PC-3 (cell line): Measurements from ENCODE around the gene TIMM21. TPM values are rescaled to one million over a fixed set of nuclear protein-coding genes. Genes with fewer than 3 reads are reported as not detected.

Source experiments
- ATAC-seq: fragments of 200-7000 bp; cut with Tn5 transposase; 2 replicates; pipeline ENCODE4 v1.9.1; 2020; ENCODE audit warnings: mild to moderate bottlenecking, moderate library complexity
- BruUV-seq: library from RNA; stranded (reverse); fragments of 400-500 nt; replicated peaks from 2 replicates; lab custom pipeline; 2021; lab: Mats Ljungman, UMichigan
- CTCF ChIA-PET: fragments of 300-600 bp; sonication (Branson Sonifier 250); formaldehyde crosslinking; loops from one replicate; lab custom pipeline; 2022; ENCODE audit warnings: antibody characterized with exemption; lab: Charles Lee
- POLR2A ChIA-PET: fragments of 300-600 bp; sonication (Branson Sonifier 250); formaldehyde crosslinking; loops from one replicate; lab custom pipeline; 2022; ENCODE audit warnings: antibody characterized with exemption; ENCODE audit not compliant: unreplicated experiment; lab: Charles Lee
- DNase-seq: peaks from one replicate; pipeline ENCODE4 v3.0.0-alpha.2; 2015
- H2AFZ ChIP-seq: fragments of 300-600 bp; sonication (generic); 2 replicates; pipeline ENCODE4 v1.6.0; 2016; ENCODE audit warnings: antibody characterized with exemption, low read length
- H3F3A ChIP-seq: fragments of 300-600 bp; sonication (generic); one replicate; pipeline ENCODE4 v1.6.0; 2017; ENCODE audit warnings: antibody characterized with exemption, low read length, control low read depth, mild to moderate bottlenecking; ENCODE audit not compliant: unreplicated experiment
- H3K27ac ChIP-seq: fragments of 300-600 bp; sonication (generic); 2 replicates; pipeline ENCODE4 v1.5.1; 2016; ENCODE audit warnings: mild to moderate bottlenecking, low read length
- H3K27me3 ChIP-seq: fragments of 300-600 bp; sonication (generic); 2 replicates; pipeline ENCODE4 v1.6.1; 2016; ENCODE audit warnings: low read length, mixed read lengths
- H3K36me3 ChIP-seq: fragments of 300-600 bp; sonication (generic); 2 replicates; pipeline ENCODE4 v1.6.1; 2016; ENCODE audit warnings: low read depth, mixed run types, low read length, mixed read lengths
- H3K4me1 ChIP-seq: fragments of 300-600 bp; sonication (generic); 2 replicates; pipeline ENCODE4 v1.5.1; 2016; ENCODE audit warnings: low read length; ENCODE audit not compliant: insufficient read depth
- H3K4me2 ChIP-seq: fragments of 300-600 bp; sonication (generic); 2 replicates; pipeline ENCODE4 v1.6.0; 2016; ENCODE audit warnings: low read length
- H3K4me3 ChIP-seq: fragments of 300-600 bp; sonication (generic); 2 replicates; pipeline ENCODE4 v1.5.1; 2016; ENCODE audit warnings: mild to moderate bottlenecking, low read length, mixed read lengths
- H3K79me2 ChIP-seq: fragments of 300-600 bp; sonication (generic); 2 replicates; pipeline ENCODE4 v1.6.1; 2017; ENCODE audit warnings: low read length, mixed read lengths
- H3K9ac ChIP-seq: fragments of 300-600 bp; sonication (generic); 2 replicates; pipeline ENCODE4 v1.6.0; 2016; ENCODE audit warnings: mild to moderate bottlenecking, low read length
- H3K9me2 ChIP-seq: fragments of 300-600 bp; sonication (generic); replicated peaks from 2 replicates; pipeline ENCODE4 v1.6.1; 2016; ENCODE audit warnings: mixed run types, low read length, mixed read lengths
- H3K9me3 ChIP-seq: fragments of 300-600 bp; sonication (generic); 2 replicates; pipeline ENCODE4 v1.6.1; 2016; ENCODE audit warnings: low read length, mixed read lengths
- H4K20me1 ChIP-seq: fragments of 300-600 bp; sonication (generic); 2 replicates; pipeline ENCODE4 v1.6.1; 2016; ENCODE audit warnings: low read length, mixed read lengths
- CTCF ChIP-seq: fragments of 300-600 bp; sonication (generic); conservative IDR thresholded peaks from 2 replicates; pipeline ENCODE4 v1.5.1; 2017; ENCODE audit warnings: antibody characterized with exemption, low read depth, mild to moderate bottlenecking, low read length
- EZH2 ChIP-seq: fragments of 300-600 bp; sonication (generic); IDR thresholded peaks from one replicate; pipeline ENCODE4 v1.6.1; 2017; ENCODE audit warnings: antibody characterized with exemption, mild to moderate bottlenecking, low read length; ENCODE audit not compliant: unreplicated experiment
- EZH2phosphoT487 ChIP-seq: fragments of 300-600 bp; sonication (generic); IDR thresholded peaks from 2 replicates; pipeline ENCODE4 v1.6.1; 2018; ENCODE audit warnings: mild to moderate bottlenecking, antibody characterized with exemption, low read length, borderline replicate concordance
- intact Hi-C: fragments of 100-400 bp; cut with micrococcal nuclease; formaldehyde crosslinking; loops from 2 replicates; pipeline ENCODE4 v1.9.0; 2023
- total RNA-seq: library from RNA; depleted of rRNA; stranded (reverse); fragments of >200 nt; gene quantifications from 2 replicates; pipeline ENCODE4 v1.2.3, GENCODE V29; 2014

TIMM21 gene
- total RNA-seq, 1 experiment from 2014 or later, result 120 TPM

DNA sequence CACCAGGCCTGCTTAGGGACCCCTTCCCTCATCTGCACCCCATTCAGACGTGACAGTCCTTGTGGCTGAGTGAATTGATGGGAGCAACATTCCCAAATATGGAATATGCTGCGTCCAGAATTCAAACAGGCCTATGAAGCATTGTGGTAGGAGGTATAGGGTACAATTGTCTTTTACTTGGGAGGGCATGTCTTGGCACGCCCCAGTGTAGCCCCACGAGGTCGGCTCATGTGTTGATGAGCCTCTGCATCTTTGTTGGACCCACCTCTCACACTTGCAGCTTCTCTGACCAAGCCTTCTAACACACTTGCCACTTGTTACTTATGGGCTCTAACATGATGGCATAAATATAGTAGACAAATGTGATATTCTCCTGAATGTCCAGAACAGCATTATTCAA lies 1.6 kb downstream of the TIMM21 start:
- Histone ChIP-seq H3K27me3 (no peaks in the 10 kb centered on the region), H3K9me2 (no peaks in the 10 kb centered on the region), H3K79me2 (peaks cover 65% of the 10 kb centered on the region), H3K27ac (no peak overlapping the region), H3K9ac (peak overlapping the region; percentile 97; the same call in 1 of the 2 replicates), H4K20me1 (peaks cover 4% of the 10 kb centered on the region; the same call in 1 of the 2 replicates), H3F3A (no peaks in the 10 kb centered on the region), H3K4me2 (peak overlapping the region; percentile 98), H3K36me3 (peaks cover 9% of the 10 kb centered on the region; the same call in 1 of the 2 replicates), H2AFZ (no peak overlapping the region), H3K9me3 (no peaks in the 10 kb centered on the region), H3K4me3 (peak overlapping the region; percentile 91), H3K4me1 (peaks cover 29% of the 10 kb centered on the region; the same call in 1 of the 2 replicates)
- no TSS peak for BruUV-seq
- TF ChIP-seq CTCF (no peak), EZH2 (no peak), EZH2phosphoT487 (no peak)
- intact Hi-C loops, result no loop called here
- ATAC-seq (no peak), DNase-seq (no peak)
- CTCF ChIA-PET, result no interaction called here
- POLR2A ChIA-PET, result no interaction called here

DNA sequence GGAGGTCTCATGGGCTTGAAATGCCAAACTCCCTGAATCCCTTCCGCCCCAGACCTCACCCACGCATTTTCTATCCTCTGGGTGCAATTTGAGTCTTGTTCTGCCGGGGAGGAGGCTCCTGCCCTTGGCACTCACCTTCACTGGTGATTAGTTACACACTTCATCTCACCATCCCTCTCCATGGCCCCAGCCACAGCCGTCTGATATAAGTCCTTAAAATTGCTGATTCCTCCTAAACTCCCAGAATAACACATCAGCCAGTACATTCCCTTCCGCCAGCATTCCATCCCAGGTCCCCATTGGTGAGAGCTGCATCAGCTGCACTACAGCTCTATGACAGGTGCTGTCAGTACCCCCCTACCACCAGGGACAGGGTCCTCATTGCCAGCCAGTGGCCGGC lies 3.9 kb downstream of the TIMM21 start:
- no peaks in the 10 kb centered on the region for H3K27me3 ChIP-seq
- BruUV-seq, result no TSS peak
- ChIA-PET CTCF (no interaction called here), POLR2A (no interaction called here)
- peaks cover 33% of the 10 kb centered on the region for H3K36me3 ChIP-seq
- H3K4me3 ChIP-seq, result no peak overlapping the region
- DNase-seq, result no peak
- H3K4me2 ChIP-seq, result no peak overlapping the region
- H3K27ac ChIP-seq, result no peak overlapping the region
- H2AFZ ChIP-seq, result no peak overlapping the region
- no peaks in the 10 kb centered on the region for H3F3A ChIP-seq
- H3K9me2 ChIP-seq, result no peaks in the 10 kb centered on the region
- TF ChIP-seq EZH2 (no peak), EZH2phosphoT487 (no peak), CTCF (no peak)
- H3K9ac ChIP-seq, result no peak overlapping the region
- peaks cover 5% of the 10 kb centered on the region; the same call in 1 of the 2 replicates for H4K20me1 ChIP-seq
- intact Hi-C loops, result no loop called here
- H3K4me1 ChIP-seq, result peaks cover 24% of the 10 kb centered on the region; the same call in 1 of the 2 replicates
- H3K79me2 ChIP-seq, result peaks cover 82% of the 10 kb centered on the region
- ATAC-seq, result no peak
- no peaks in the 10 kb centered on the region for H3K9me3 ChIP-seq

GRCh38 chr18:74152857-74153256 lies 4.5 kb downstream of the TIMM21 start:
- H3K9ac ChIP-seq, result no peak overlapping the region
- ATAC-seq, result no peak
- H3K27ac ChIP-seq, result peak overlapping the region; percentile 37; the same call in 1 of the 2 replicates
- no peak for DNase-seq
- intact Hi-C loops, result no loop called here
- H3K79me2 ChIP-seq, result peaks cover 82% of the 10 kb centered on the region
- H2AFZ ChIP-seq, result no peak overlapping the region
- no peaks in the 10 kb centered on the region for H3K9me3 ChIP-seq
- BruUV-seq, result no TSS peak
- no peaks in the 10 kb centered on the region for H3K9me2 ChIP-seq
- H3K4me3 ChIP-seq, result no peak overlapping the region
- peaks cover 5% of the 10 kb centered on the region; the same call in 1 of the 2 replicates for H4K20me1 ChIP-seq
- no peaks in the 10 kb centered on the region for H3F3A ChIP-seq
- POLR2A ChIA-PET, result no interaction called here
- H3K27me3 ChIP-seq, result no peaks in the 10 kb centered on the region
- peaks cover 34% of the 10 kb centered on the region for H3K36me3 ChIP-seq
- peaks cover 24% of the 10 kb centered on the region; the same call in 1 of the 2 replicates for H3K4me1 ChIP-seq
- CTCF ChIA-PET, result no interaction called here
- no peak overlapping the region for H3K4me2 ChIP-seq
- no peak for TF ChIP-seq EZH2
- peak; percentile 35; the same call in 1 of the 2 replicates for TF ChIP-seq CTCF
